GM23338 (cell line): Measurements from ENCODE around the gene APOA1. TPM values are rescaled to one million over a fixed set of nuclear protein-coding genes. Genes with fewer than 3 reads are reported as not detected.

Experiments
- ATAC-seq: fragments of 200-7000 bp; cut with Tn5 transposase; 3 replicates; pipeline ENCODE4 v1.9.1; 2020
- DNase-seq: peaks from one replicate; pipeline ENCODE4 v3.0.0-alpha.2; 2015; ENCODE audit warnings: low spot score
- H2AFZ ChIP-seq: fragments of 200-600 bp; sonication (generic); 2 replicates; pipeline ENCODE4 v1.8.0; 2016; ENCODE audit warnings: antibody characterized with exemption, mild to moderate bottlenecking, moderate library complexity
- H3F3A ChIP-seq: fragments of 200-600 bp; sonication (generic); replicated peaks from 2 replicates; pipeline ENCODE4 v1.8.0; 2017; ENCODE audit warnings: antibody characterized with exemption, mixed run types, low read depth
- H3K27ac ChIP-seq: fragments of 200-600 bp; sonication (generic); 2 replicates; pipeline ENCODE4 v1.6.1; 2016; ENCODE audit warnings: low read depth
- H3K27me3 ChIP-seq: fragments of 200-600 bp; sonication (generic); 2 replicates; pipeline ENCODE4 v1.8.0; 2016; ENCODE audit warnings: mild to moderate bottlenecking, mixed run types, moderate library complexity; ENCODE audit not compliant: insufficient read depth
- H3K36me3 ChIP-seq: fragments of 200-600 bp; sonication (generic); 2 replicates; pipeline ENCODE4 v1.8.0; 2016; ENCODE audit warnings: mild to moderate bottlenecking; ENCODE audit not compliant: insufficient read depth
- H3K4me1 ChIP-seq: fragments of 200-600 bp; sonication (generic); 2 replicates; pipeline ENCODE4 v1.8.0; 2016; ENCODE audit warnings: mild to moderate bottlenecking, moderate library complexity; ENCODE audit not compliant: insufficient read depth
- H3K4me2 ChIP-seq: fragments of 200-600 bp; sonication (generic); 2 replicates; pipeline ENCODE4 v1.7.1; 2017; ENCODE audit warnings: mixed run types
- H3K4me3 ChIP-seq: fragments of 200-600 bp; sonication (generic); 2 replicates; pipeline ENCODE4 v1.6.1; 2016; ENCODE audit warnings: mixed run types
- H3K79me2 ChIP-seq: fragments of 200-600 bp; sonication (generic); replicated peaks from 2 replicates; pipeline ENCODE4 v1.8.0; 2017; ENCODE audit warnings: mild to moderate bottlenecking; ENCODE audit not compliant: insufficient read depth
- H3K9me2 ChIP-seq: fragments of 200-600 bp; sonication (generic); 2 replicates; pipeline ENCODE4 v1.8.0; 2017; ENCODE audit not compliant: insufficient read depth
- H4K20me1 ChIP-seq: fragments of 200-600 bp; sonication (generic); replicated peaks from 2 replicates; pipeline ENCODE4 v1.8.0; 2017; ENCODE audit warnings: mild to moderate bottlenecking; ENCODE audit not compliant: insufficient read depth
- H3K27ac Mint-ChIP-seq: 2 replicates; pipeline ENCODE4 v1.8.0; 2020; ENCODE audit warnings: inconsistent platforms, mild to moderate bottlenecking, moderate library complexity, mixed read lengths
- H3K27me3 Mint-ChIP-seq: 3 replicates; pipeline ENCODE4 v1.8.0; 2022; ENCODE audit warnings: low read depth, mild to moderate bottlenecking, moderate library complexity, mixed read lengths, inconsistent platforms; ENCODE audit not compliant: insufficient read depth, poor library complexity
- H3K36me3 Mint-ChIP-seq: 3 replicates; pipeline ENCODE4 v1.8.0; 2021; ENCODE audit warnings: low read depth, mild to moderate bottlenecking, inconsistent platforms, moderate library complexity, mixed read lengths
- H3K4me1 Mint-ChIP-seq: 3 replicates; pipeline ENCODE4 v1.8.0; 2020; ENCODE audit warnings: mild to moderate bottlenecking, inconsistent platforms, mixed read lengths
- H3K4me3 Mint-ChIP-seq: 3 replicates; pipeline ENCODE4 v1.8.0; 2021; ENCODE audit warnings: moderate library complexity, mild to moderate bottlenecking, inconsistent platforms, mixed read lengths
- H3K9me3 Mint-ChIP-seq: 3 replicates; pipeline ENCODE4 v1.8.0; 2020; ENCODE audit warnings: moderate library complexity, mild to moderate bottlenecking, inconsistent platforms, mixed read lengths
- CREB1 ChIP-seq: fragments of 250-450 bp; sonication (Bioruptor Pico); IDR thresholded peaks from 2 replicates; pipeline ENCODE4 v1.5.0; 2020; ENCODE audit warnings: low read depth, mild to moderate bottlenecking, moderate library complexity
- ETS1 ChIP-seq: IDR thresholded peaks from 2 replicates; pipeline ENCODE4 v1.6.1; 2016; ENCODE audit warnings: antibody characterized with exemption
- EZH2 ChIP-seq: fragments of 200-600 bp; sonication (generic); IDR thresholded peaks from one replicate; pipeline ENCODE4 v1.8.0; 2017; ENCODE audit warnings: antibody characterized with exemption, mild to moderate bottlenecking, low read depth; ENCODE audit not compliant: unreplicated experiment
- EZH2phosphoT487 ChIP-seq: fragments of 200-600 bp; sonication (generic); IDR thresholded peaks from one replicate; pipeline ENCODE4 v1.8.1; 2018; ENCODE audit warnings: antibody characterized with exemption; ENCODE audit not compliant: unreplicated experiment
- JUNB ChIP-seq: IDR thresholded peaks from one replicate; pipeline ENCODE4 v1.6.1; 2016; ENCODE audit warnings: antibody characterized with exemption; ENCODE audit not compliant: unreplicated experiment
- NANOG ChIP-seq: IDR thresholded peaks from 2 replicates; pipeline ENCODE4 v1.6.1; 2016; ENCODE audit warnings: antibody characterized with exemption, borderline replicate concordance
- POLR2AphosphoS5 ChIP-seq: IDR thresholded peaks from 2 replicates; pipeline ENCODE4 v1.6.1; 2016; ENCODE audit warnings: antibody characterized with exemption, low read depth
- REST ChIP-seq: IDR thresholded peaks from one replicate; pipeline ENCODE4 v1.6.1; 2018; ENCODE audit warnings: antibody characterized with exemption; ENCODE audit not compliant: unreplicated experiment
- STAT1 ChIP-seq: IDR thresholded peaks from one replicate; pipeline ENCODE4 v1.6.1; 2016; ENCODE audit warnings: antibody characterized with exemption; ENCODE audit not compliant: unreplicated experiment
- ZNF114 ChIP-seq: fragments of 250-450 bp; sonication (Bioruptor Pico); IDR thresholded peaks from 2 replicates; pipeline ENCODE4 v1.5.0; 2020; ENCODE audit warnings: mild to moderate bottlenecking, moderate library complexity
- ZNF331 ChIP-seq: fragments of 250-450 bp; sonication (Bioruptor Pico); IDR thresholded peaks from 2 replicates; pipeline ENCODE4 v1.5.0; 2020; ENCODE audit warnings: low read depth, mild to moderate bottlenecking, moderate library complexity
- polyA plus RNA-seq: library from polyadenylated mRNA; unstranded; fragments of >200 nt; fragmentation: Nextera tagmentation; extraction: Ambion mirVana; gene quantifications from 2 replicates; pipeline ENCODE4 v1.2.1, GENCODE V29; 2016
- total RNA-seq: library from RNA; depleted of rRNA; stranded (reverse); fragments of >200 nt; shearing (Covaris generic); gene quantifications from 2 replicates; pipeline ENCODE4 v1.2.3, GENCODE V29; 2014
- TF ChIP-seq, protein P1 (sequence below), 2 experiments: fragments of 200-600 bp in 1 of 2; sonication (generic) in 1 of 2; conservative IDR thresholded peaks; 2 replicates each; pipeline versions ENCODE4 v1.5.1 to v1.6.1; 2016 to 2017; ENCODE audit warnings: antibody characterized with exemption in 2 of 2, low read depth in 2 of 2, mild to moderate bottlenecking in 2 of 2, moderate library complexity in 1 of 2
- TF ChIP-seq, protein P2 (sequence below): fragments of 250-450 bp; sonication (Bioruptor Pico); IDR thresholded peaks from 2 replicates; pipeline ENCODE4 v1.5.0; 2020; ENCODE audit warnings: mild to moderate bottlenecking, moderate library complexity

Gene APOA1
- total and polyA plus RNA-seq, 2 experiments from 2014 or later = 0.60 TPM; not detected in 1

- Histone ChIP-seq H3K27me3 (no peaks in the 10 kb centered on the region), H3K27ac (no peak overlapping the region), H3K4me3 (peak overlapping the region; percentile 74), H3K79me2 (peaks cover 18% of the 10 kb centered on the region), H3K36me3 (peaks cover 41% of the 10 kb centered on the region), H3K9me2 (no peaks in the 10 kb centered on the region), H2AFZ (no peak overlapping the region), H3F3A (peaks cover 2% of the 10 kb centered on the region; the same call in 1 of the 2 replicates), H3K4me2 (peak overlapping the region; percentile 98), H3K4me1 (peaks cover 10% of the 10 kb centered on the region), H4K20me1 (peaks cover 14% of the 10 kb centered on the region; the same call in 1 of the 2 replicates)
- no peaks in the 10 kb centered on the region for H3K9me3 Mint-ChIP-seq
- no peak for TF ChIP-seq CREB1 (CRISPR knock-in tag)
- TF ChIP-seq NANOG = no peak
- no peak for TF ChIP-seq STAT1
- no peak for TF ChIP-seq ZNF114 (CRISPR knock-in tag)
- no peak for TF ChIP-seq REST
- TF ChIP-seq, protein P1, sequence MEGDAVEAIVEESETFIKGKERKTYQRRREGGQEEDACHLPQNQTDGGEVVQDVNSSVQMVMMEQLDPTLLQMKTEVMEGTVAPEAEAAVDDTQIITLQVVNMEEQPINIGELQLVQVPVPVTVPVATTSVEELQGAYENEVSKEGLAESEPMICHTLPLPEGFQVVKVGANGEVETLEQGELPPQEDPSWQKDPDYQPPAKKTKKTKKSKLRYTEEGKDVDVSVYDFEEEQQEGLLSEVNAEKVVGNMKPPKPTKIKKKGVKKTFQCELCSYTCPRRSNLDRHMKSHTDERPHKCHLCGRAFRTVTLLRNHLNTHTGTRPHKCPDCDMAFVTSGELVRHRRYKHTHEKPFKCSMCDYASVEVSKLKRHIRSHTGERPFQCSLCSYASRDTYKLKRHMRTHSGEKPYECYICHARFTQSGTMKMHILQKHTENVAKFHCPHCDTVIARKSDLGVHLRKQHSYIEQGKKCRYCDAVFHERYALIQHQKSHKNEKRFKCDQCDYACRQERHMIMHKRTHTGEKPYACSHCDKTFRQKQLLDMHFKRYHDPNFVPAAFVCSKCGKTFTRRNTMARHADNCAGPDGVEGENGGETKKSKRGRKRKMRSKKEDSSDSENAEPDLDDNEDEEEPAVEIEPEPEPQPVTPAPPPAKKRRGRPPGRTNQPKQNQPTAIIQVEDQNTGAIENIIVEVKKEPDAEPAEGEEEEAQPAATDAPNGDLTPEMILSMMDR (conservative IDR thresholded peaks at IDR 0.05; ENCODE audit: low read depth in 2 of 2) = no peak
- TF ChIP-seq POLR2AphosphoS5 = no peak
- TF ChIP-seq JUNB = no peak
- TF ChIP-seq ZNF331 = no peak
- TF ChIP-seq EZH2 = no peak
- TF ChIP-seq EZH2phosphoT487 = no peak
- TF ChIP-seq, protein P2, sequence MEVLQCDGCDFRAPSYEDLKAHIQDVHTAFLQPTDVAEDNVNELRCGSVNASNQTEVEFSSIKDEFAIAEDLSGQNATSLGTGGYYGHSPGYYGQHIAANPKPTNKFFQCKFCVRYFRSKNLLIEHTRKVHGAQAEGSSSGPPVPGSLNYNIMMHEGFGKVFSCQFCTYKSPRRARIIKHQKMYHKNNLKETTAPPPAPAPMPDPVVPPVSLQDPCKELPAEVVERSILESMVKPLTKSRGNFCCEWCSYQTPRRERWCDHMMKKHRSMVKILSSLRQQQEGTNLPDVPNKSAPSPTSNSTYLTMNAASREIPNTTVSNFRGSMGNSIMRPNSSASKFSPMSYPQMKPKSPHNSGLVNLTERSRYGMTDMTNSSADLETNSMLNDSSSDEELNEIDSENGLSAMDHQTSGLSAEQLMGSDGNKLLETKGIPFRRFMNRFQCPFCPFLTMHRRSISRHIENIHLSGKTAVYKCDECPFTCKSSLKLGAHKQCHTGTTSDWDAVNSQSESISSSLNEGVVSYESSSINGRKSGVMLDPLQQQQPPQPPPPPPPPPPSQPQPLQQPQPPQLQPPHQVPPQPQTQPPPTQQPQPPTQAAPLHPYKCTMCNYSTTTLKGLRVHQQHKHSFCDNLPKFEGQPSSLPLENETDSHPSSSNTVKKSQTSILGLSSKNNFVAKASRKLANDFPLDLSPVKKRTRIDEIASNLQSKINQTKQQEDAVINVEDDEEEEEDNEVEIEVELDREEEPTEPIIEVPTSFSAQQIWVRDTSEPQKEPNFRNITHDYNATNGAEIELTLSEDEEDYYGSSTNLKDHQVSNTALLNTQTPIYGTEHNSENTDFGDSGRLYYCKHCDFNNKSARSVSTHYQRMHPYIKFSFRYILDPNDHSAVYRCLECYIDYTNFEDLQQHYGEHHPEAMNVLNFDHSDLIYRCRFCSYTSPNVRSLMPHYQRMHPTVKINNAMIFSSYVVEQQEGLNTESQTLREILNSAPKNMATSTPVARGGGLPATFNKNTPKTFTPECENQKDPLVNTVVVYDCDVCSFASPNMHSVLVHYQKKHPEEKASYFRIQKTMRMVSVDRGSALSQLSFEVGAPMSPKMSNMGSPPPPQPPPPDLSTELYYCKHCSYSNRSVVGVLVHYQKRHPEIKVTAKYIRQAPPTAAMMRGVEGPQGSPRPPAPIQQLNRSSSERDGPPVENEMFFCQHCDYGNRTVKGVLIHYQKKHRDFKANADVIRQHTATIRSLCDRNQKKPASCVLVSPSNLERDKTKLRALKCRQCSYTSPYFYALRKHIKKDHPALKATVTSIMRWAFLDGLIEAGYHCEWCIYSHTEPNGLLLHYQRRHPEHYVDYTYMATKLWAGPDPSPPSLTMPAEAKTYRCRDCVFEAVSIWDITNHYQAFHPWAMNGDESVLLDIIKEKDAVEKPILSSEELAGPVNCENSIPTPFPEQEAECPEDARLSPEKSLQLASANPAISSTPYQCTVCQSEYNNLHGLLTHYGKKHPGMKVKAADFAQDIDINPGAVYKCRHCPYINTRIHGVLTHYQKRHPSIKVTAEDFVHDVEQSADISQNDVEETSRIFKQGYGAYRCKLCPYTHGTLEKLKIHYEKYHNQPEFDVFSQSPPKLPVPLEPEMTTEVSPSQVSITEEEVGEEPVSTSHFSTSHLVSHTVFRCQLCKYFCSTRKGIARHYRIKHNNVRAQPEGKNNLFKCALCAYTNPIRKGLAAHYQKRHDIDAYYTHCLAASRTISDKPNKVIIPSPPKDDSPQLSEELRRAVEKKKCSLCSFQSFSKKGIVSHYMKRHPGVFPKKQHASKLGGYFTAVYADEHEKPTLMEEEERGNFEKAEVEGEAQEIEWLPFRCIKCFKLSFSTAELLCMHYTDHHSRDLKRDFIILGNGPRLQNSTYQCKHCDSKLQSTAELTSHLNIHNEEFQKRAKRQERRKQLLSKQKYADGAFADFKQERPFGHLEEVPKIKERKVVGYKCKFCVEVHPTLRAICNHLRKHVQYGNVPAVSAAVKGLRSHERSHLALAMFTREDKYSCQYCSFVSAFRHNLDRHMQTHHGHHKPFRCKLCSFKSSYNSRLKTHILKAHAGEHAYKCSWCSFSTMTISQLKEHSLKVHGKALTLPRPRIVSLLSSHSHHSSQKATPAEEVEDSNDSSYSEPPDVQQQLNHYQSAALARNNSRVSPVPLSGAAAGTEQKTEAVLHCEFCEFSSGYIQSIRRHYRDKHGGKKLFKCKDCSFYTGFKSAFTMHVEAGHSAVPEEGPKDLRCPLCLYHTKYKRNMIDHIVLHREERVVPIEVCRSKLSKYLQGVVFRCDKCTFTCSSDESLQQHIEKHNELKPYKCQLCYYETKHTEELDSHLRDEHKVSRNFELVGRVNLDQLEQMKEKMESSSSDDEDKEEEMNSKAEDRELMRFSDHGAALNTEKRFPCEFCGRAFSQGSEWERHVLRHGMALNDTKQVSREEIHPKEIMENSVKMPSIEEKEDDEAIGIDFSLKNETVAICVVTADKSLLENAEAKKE = no peak
- no peak for TF ChIP-seq ETS1
- peaks cover 14% of the 10 kb centered on the region for H3K4me1 Mint-ChIP-seq
- H3K27ac Mint-ChIP-seq = no peak overlapping the region
- ATAC-seq (no peak), DNase-seq (no peak)
- H3K36me3 Mint-ChIP-seq = peaks cover 49% of the 10 kb centered on the region
- H3K4me3 Mint-ChIP-seq = peak overlapping the region; percentile 96
- H3K27me3 Mint-ChIP-seq = peaks cover 10% of the 10 kb centered on the region
These were observed 50.5 kb downstream of the APOA1 start for GRCh38 chr11:116786966-116787365.
